ENCODE results near the gene B9D1. TPM values are rescaled to one million over a fixed set of nuclear protein-coding genes. Genes with fewer than 3 reads are reported as not detected.
A peak's percentile ranks its signal among the peaks of the same experiment; 100 is the strongest.
"Not testable (repeated sequence)": the region's sequence is repeated elsewhere in the genome, so short reads cannot be mapped to it uniquely, and the experiment has no call there.

The B9D1 gene
- total RNA-seq, 2 experiments from 2014 or later: 7.2 to 7.6 TPM

- CTCF ChIA-PET: interaction anchor here (5.9 kb wide), 1 partner anchor 87 kb away, joined by 164 read pairs; no protein-coding TSS in a partner anchor
- Mint-ChIP-seq H3K27me3 (peaks cover 4% of the 10 kb centered on the region), H3K27ac (no peak overlapping the region), H3K4me1 (ENCODE audit: low read depth) (peaks cover 8% of the 10 kb centered on the region), H3K36me3 (no peaks in the 10 kb centered on the region), H3K4me3 (no peak overlapping the region), H3K9me3 (no peaks in the 10 kb centered on the region)
- DNase-seq: no peak
- POLR2A ChIA-PET: no interaction called here
- intact Hi-C loops (cut with micrococcal nuclease): loop anchor here (5.0 kb wide), 2 partner anchors 147 to 407 kb away; no protein-coding TSS in a partner anchor
Measured at GRCh38 chr17:19360772-19361171, 1.8 kb downstream of the B9D1 start.

- H3K27ac Mint-ChIP-seq: no peak overlapping the region
- DNase-seq: no peak
- H3K4me1 Mint-ChIP-seq (ENCODE audit: low read depth): peaks cover 8% of the 10 kb centered on the region
- intact Hi-C loops (cut with micrococcal nuclease): loop anchor here (5.0 kb wide), 2 partner anchors 147 to 407 kb away; no protein-coding TSS in a partner anchor
- H3K9me3 Mint-ChIP-seq: no peaks in the 10 kb centered on the region
- POLR2A ChIA-PET: no interaction called here
- CTCF ChIA-PET: interaction anchor here (0.8 kb wide), 1 partner anchor 18 kb away, joined by 3 read pairs; the partner anchor contains the start of gene MAPK7
- peaks cover 4% of the 10 kb centered on the region for H3K27me3 Mint-ChIP-seq
- no peaks in the 10 kb centered on the region for H3K36me3 Mint-ChIP-seq
- no peak overlapping the region for H3K4me3 Mint-ChIP-seq
Measured at GRCh38 chr17:19359856-19360255, 2.7 kb downstream of the B9D1 start.

GRCh38 chr17:19359151-19359550, 3.4 kb downstream of the B9D1 start:
- DNase-seq: no peak

GRCh38 chr17:19357761-19358160, 4.8 kb downstream of the B9D1 start:
- ChIA-PET POLR2A (no interaction called here), CTCF (interaction anchor here (1.3 kb wide), 1 partner anchor 89 kb away, joined by 4 read pairs; no protein-coding TSS in a partner anchor)
- intact Hi-C loops (cut with micrococcal nuclease): no loop called here
- Mint-ChIP-seq H3K4me3 (no peak overlapping the region), H3K4me1 (ENCODE audit: low read depth) (peaks cover 6% of the 10 kb centered on the region), H3K36me3 (no peaks in the 10 kb centered on the region), H3K9me3 (no peaks in the 10 kb centered on the region), H3K27me3 (peaks cover 8% of the 10 kb centered on the region), H3K27ac (no peak overlapping the region)
- DNase-seq: no peak

More at GRCh38 chr17:19359151-19359550, 3.4 kb downstream of the B9D1 start:
- no peak overlapping the region for H3K27ac Mint-ChIP-seq
- peaks cover 8% of the 10 kb centered on the region for H3K4me1 Mint-ChIP-seq (ENCODE audit: low read depth)
- no peak overlapping the region for H3K4me3 Mint-ChIP-seq
- H3K9me3 Mint-ChIP-seq: no peaks in the 10 kb centered on the region
- no peaks in the 10 kb centered on the region for H3K36me3 Mint-ChIP-seq
- H3K27me3 Mint-ChIP-seq: peaks cover 7% of the 10 kb centered on the region
- CTCF ChIA-PET: interaction anchor here (0.8 to 1.3 kb wide), 2 partner anchors 19 to 21 kb away, joined by 3 to 4 read pairs; partner anchors contain the start of gene MAPK7
- POLR2A ChIA-PET: no interaction called here
- intact Hi-C loops (cut with micrococcal nuclease): no loop called here

- peaks cover 6% of the 10 kb centered on the region for H3K4me1 Mint-ChIP-seq (ENCODE audit: low read depth)
- H3K4me3 Mint-ChIP-seq: no peak overlapping the region
- H3K36me3 Mint-ChIP-seq: no peaks in the 10 kb centered on the region
- no peak overlapping the region for H3K27ac Mint-ChIP-seq
- H3K9me3 Mint-ChIP-seq: no peaks in the 10 kb centered on the region
- DNase-seq: no peak
- ChIA-PET CTCF (interaction anchor here (1.1 to 1.3 kb wide), 2 partner anchors 90 kb away, joined by 4 to 5 read pairs; no protein-coding TSS in a partner anchor), POLR2A (no interaction called here)
- H3K27me3 Mint-ChIP-seq: peaks cover 8% of the 10 kb centered on the region
- intact Hi-C loops (cut with micrococcal nuclease): no loop called here
Measured at GRCh38 chr17:19357351-19357750, 5.2 kb downstream of the B9D1 start.

- Mint-ChIP-seq H3K9me3 (no peaks in the 10 kb centered on the region), H3K4me1 (ENCODE audit: low read depth) (no peaks in the 10 kb centered on the region), H3K27me3 (peaks cover 8% of the 10 kb centered on the region), H3K36me3 (no peaks in the 10 kb centered on the region), H3K27ac (no peak overlapping the region), H3K4me3 (no peak overlapping the region)
- intact Hi-C loops (cut with micrococcal nuclease): no loop called here
- POLR2A ChIA-PET: interaction anchor here (0.6 kb wide), 1 partner anchor 202 kb away, joined by 3 read pairs; no protein-coding TSS in a partner anchor
- CTCF ChIA-PET: interaction anchor here (0.8 to 1.6 kb wide), 4 partner anchors 8 to 94 kb away, joined by 3 to 5 read pairs (median 3); partner anchors contain the start of gene B9D1
- no peak for DNase-seq
Measured at GRCh38 chr17:19354748-19355147, 7.8 kb downstream of the B9D1 start.

- H3K9me3 Mint-ChIP-seq; POLR2A ChIA-PET; H3K27me3 Mint-ChIP-seq; H3K4me3 Mint-ChIP-seq; H3K27ac Mint-ChIP-seq; intact Hi-C loops (cut with micrococcal nuclease); H3K36me3 Mint-ChIP-seq; DNase-seq; H3K4me1 Mint-ChIP-seq (ENCODE audit: low read depth): not testable (repeated sequence)
- CTCF ChIA-PET: interaction anchor here (1.6 kb wide), 1 partner anchor 9 kb away, joined by 5 read pairs; the partner anchor contains the start of gene B9D1
Measured at GRCh38 chr17:19353401-19353800, 9.1 kb downstream of the B9D1 start.

- H3K9me3 Mint-ChIP-seq: no peaks in the 10 kb centered on the region
- DNase-seq: peak; percentile 4
- H3K27me3 Mint-ChIP-seq: no peaks in the 10 kb centered on the region
- ChIA-PET POLR2A (no interaction called here), CTCF (no interaction called here)
- no peak overlapping the region for H3K4me3 Mint-ChIP-seq
- intact Hi-C loops (cut with micrococcal nuclease): no loop called here
- H3K4me1 Mint-ChIP-seq (ENCODE audit: low read depth): no peaks in the 10 kb centered on the region
- no peaks in the 10 kb centered on the region for H3K36me3 Mint-ChIP-seq
- no peak overlapping the region for H3K27ac Mint-ChIP-seq
Measured at GRCh38 chr17:19348806-19349205, 13.7 kb downstream of the B9D1 start.

GRCh38 chr17:19348081-19348650, 14.4 kb downstream of the B9D1 start:
- Mint-ChIP-seq H3K27ac (no peak overlapping the region), H3K27me3 (no peaks in the 10 kb centered on the region), H3K9me3 (no peaks in the 10 kb centered on the region), H3K36me3 (no peaks in the 10 kb centered on the region), H3K4me3 (no peak overlapping the region), H3K4me1 (ENCODE audit: low read depth) (no peaks in the 10 kb centered on the region)
- ChIA-PET POLR2A (no interaction called here), CTCF (interaction anchor here (0.7 kb wide), 1 partner anchor 15 kb away, joined by 3 read pairs; no protein-coding TSS in a partner anchor)
- DNase-seq: peak; percentile 1
- intact Hi-C loops (cut with micrococcal nuclease): no loop called here

- ChIA-PET POLR2A (no interaction called here), CTCF (interaction anchor here (0.7 kb wide), 1 partner anchor 16 kb away, joined by 3 read pairs; no protein-coding TSS in a partner anchor)
- no peaks in the 10 kb centered on the region for H3K36me3 Mint-ChIP-seq
- no peaks in the 10 kb centered on the region for H3K4me1 Mint-ChIP-seq (ENCODE audit: low read depth)
- H3K4me3 Mint-ChIP-seq: no peak overlapping the region
- intact Hi-C loops (cut with micrococcal nuclease): no loop called here
- DNase-seq: peak; percentile 4
- H3K27ac Mint-ChIP-seq: no peak overlapping the region
- H3K9me3 Mint-ChIP-seq: no peaks in the 10 kb centered on the region
- H3K27me3 Mint-ChIP-seq: no peaks in the 10 kb centered on the region
Measured at GRCh38 chr17:19347323-19348080, 15.0 kb downstream of the B9D1 start.

- H3K36me3 Mint-ChIP-seq: no peaks in the 10 kb centered on the region
- POLR2A ChIA-PET: no interaction called here
- no peaks in the 10 kb centered on the region for H3K4me1 Mint-ChIP-seq (ENCODE audit: low read depth)
- DNase-seq: peak; percentile 7
- peaks cover 4% of the 10 kb centered on the region for H3K27me3 Mint-ChIP-seq
- no peaks in the 10 kb centered on the region for H3K9me3 Mint-ChIP-seq
- no peak overlapping the region for H3K4me3 Mint-ChIP-seq
- intact Hi-C loops (cut with micrococcal nuclease): no loop called here
- CTCF ChIA-PET: no interaction called here
- H3K27ac Mint-ChIP-seq: no peak overlapping the region
Measured at GRCh38 chr17:19346351-19347255, 15.9 kb downstream of the B9D1 start.
